ENCODE data around the gene ARHGAP10.

The ARHGAP10 gene

DNA sequence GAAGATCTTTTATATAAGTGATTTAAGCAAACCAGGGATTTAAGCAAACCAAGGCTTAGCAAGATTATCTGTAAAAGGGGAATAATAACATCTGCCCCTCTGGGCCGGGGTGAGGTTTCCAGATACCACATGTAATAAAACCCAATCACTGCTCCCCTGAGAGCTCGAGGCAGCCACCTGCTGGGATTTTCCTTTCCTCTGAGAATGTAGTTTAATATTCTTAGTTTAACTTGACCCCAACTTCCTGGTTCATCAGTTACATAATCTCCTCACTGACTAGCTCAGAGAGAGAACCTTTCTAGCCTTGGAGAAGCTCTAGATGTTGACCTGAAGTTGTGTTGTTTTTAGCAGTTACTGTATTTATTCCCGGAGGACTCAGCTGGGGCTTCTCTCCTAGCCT is 322.4 kb downstream of the ARHGAP10 start:
- no peak for DNase-seq

DNA sequence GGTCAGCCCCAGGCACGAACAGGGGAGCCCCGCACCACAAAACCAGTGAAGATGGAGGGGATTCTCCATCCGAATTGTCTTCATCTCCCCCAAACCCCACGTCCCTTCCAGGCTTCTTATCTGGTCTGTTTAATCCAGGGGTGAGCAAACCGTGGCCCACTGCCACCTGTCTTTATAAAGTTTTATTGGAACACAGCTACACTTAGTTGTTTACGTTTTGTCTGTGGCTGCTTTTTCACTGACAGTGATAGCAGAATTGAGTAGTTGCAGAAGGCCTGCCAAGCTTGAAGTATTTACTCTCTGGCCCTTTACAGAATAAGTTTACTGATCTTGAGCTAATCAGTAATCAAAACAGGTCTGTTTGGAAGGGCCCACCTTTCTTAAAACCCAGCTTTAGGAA is 324.0 kb downstream of the ARHGAP10 start:
- DNase-seq: no peak

DNA sequence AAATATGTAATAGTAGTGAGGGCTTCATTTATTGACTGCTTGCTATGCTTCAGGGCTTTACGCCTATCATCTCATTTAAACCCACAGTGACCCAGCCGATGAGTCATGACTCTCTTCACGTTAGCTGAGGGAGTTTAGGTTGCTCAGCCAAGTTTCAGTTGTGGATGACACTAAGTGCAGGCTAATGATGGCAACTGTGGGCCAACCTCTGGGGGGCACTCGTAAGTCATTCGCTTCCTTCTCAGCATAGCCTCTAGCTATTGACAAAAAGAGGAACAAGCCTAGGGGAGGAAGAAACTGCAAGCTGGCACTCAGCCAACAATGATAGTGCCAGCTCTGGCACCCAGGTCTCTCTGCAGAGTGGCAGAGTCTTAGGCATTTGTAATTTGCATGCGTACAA is 325.0 kb downstream of the ARHGAP10 start:
- no peak for DNase-seq

DNA sequence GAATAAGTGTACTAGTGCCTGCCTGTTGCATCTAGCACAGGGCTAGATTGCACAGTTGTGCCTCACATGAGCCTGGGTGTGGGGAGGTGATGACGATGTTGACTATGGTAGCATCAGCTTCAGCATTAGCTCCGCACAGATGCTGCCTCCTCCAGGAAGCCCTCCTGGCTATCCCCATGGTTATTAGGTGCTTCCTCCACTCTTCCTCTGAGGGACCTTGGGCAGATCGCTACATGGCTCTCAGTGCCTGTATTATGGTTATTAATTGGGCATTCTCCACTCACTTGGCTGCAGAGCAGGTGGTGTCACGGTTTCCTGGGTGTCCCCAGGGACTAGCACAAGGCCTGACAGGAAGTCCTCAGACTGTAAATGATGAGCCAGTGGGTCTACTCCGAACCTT is 325.6 kb downstream of the ARHGAP10 start:
- no peak for DNase-seq

DNA sequence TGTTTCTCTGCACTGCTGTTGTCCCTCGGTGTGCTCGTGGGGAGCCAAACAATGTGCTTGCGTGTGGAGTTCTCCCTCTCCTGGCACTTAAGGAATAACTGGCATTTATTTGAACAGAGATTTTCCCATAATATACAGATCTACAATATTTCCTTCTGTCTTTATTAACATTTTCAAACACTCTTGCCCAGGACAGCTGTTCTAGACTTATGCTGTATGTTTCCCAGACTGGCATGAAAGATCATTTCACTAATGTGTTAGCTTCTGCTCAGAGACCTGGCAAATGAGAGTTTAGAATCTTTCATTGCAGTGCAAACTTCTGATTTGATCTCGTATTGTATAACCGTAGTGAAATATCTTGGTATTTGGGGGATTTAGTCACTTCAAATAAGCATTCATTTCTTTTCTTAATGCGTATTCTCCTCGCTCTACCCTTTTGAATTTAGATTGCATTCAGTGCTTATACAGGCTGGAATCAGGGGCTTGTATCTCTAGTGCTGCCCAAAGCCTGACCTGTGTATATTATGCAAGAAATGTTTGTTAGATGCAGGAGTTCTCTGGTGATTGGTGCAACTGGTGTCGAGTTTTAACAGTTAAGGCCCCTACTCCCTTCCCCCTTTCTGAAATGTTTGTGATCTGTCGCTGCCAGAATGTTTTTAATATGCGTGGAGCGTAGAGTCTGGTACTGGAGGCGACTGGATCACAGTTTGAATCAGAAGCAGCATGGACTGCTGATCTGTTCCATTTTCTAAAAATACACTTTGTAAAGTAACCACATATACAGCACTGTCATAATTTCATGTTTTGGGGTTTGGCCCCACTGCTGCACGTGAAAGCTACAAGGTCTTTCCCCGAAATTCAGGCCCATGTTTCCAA is 326.3 kb downstream of the ARHGAP10 start:
- no peak for DNase-seq

DNA sequence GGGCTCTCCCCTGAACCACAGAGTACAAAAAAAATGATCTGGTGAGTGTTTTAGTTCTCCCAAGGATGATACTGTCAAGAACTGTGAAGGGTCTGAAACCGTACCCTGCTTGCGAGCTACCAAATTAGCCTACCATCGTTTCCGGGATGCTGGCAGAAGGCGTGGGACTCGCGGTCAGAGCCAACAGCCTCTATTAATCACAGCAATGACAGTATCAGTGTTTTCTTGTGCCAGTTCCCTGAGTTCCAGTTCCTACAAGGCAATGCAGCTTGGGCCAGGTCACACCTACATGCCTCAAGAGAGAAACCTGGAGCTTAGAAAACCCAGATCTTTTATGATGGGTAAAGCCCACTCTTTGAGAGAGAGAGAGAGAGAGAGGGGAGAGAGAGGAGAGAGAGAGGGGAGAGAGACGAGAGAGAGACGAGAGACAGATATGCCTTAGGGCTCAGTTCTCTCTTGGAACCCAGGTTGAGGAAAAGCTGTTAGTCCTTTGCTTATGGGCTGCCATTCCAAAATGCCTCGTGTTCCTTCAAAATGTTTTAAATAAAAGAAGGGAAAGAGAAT is 327.8 kb downstream of the ARHGAP10 start:
- DNase-seq: no peak

DNA sequence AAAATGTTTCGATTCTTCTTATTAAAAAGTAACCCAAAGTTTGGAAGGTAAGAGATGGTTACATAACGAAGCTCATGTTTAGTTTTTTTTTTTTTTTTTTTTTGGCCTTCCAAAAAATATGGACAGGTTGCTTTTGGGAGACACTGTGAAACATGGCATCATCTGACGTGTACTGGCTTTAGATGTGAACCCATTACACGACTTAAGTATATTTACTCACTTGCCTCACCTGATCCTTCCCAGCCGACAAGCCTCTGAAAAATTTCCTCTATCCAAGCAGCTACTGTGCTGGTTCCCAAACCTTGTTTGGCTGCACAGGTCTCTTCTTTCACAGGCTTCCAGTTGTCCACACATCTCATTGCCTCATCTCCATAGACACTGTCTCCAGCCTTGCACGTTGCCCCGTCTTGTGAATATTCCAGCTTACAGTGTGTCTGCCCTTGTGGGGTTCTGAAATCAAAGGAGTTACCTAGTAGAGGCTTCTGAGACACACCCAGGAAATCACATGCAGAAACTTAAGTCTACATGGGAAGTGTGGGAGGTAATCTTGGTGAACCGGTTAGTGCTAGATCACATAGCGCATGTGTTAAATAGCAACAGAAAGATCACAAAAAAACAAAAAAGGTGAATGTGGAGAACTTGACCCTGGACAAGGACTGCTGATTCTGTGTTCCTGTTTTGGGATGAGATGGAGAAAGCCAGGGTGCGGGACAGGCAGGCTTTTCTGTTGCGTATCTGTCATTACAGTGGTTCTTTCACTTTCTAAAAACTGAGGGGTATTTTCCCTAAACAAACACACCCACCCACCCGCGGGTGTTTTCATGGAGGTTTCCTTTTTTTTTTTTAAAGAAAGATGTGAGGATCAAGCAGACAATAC is 328.6 kb downstream of the ARHGAP10 start:
- DNase-seq: no peak

DNA sequence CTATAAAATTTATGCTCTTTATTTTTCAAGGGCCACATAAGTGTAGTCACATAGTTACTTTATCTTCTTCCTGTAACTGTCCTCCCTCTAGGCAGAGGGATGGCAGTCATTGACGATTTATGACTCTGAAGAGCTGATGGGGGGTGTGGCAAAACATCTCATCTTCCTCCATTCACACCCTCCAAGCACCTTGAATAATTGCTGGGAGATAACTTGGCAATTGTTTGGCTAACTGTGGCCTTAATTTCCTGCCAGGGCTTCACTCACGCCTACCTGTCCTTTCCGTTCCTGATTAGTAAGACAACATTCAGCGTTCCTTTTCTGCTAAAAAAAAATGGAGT is 329.2 kb downstream of the ARHGAP10 start:
- no peak for DNase-seq

DNA sequence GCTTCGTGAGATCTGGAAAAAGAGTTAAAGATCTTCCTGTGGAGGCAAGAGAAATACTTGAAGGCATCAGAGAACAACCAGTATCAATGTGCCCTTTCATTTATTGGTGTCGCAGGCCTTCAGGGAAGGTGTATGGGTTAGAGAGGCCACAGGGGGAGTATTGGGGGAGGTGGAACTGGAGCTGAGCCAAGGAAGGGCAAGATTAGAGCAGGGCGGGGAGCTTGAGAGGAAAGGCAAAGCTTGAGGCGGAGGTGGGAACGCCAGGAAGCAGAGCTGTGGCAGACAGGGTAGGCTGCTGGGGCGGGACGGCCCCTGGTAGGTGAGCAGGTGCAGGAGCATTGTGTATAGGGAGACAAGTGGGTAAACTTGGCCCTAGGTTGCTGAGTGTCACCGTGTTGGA is 329.9 kb downstream of the ARHGAP10 start:
- DNase-seq: no peak

DNA sequence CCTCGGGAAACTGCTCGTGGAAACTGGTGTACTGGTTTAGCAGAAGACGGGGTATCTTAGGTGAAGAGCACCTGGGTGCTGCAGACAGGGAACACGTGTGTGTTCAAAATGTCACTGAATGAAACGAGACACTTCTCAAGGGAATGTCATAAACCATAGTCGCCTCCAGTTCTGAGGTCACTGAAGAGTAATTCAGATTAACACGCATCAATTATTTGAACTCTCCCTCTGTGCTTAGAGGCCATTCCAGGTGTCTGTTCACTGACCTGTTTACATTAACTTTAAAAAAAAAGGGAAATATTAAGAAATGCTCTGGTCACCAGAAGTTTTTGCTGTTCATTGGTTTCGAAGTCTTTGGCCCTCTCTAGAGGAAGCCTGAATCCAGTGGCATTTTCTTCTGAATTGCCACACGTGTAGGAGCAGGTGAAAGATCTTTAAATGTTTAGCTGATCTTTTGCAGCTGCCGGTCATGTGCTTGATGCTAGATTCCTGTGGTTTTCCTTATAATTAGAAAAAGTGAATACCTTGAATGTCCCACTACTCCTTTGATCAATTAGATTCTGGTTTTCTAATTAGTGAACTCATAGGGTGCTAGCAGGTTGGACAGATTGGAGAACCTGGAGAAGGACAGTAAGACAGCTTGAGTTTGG is 330.5 kb downstream of the ARHGAP10 start:
- DNase-seq: no peak

DNA sequence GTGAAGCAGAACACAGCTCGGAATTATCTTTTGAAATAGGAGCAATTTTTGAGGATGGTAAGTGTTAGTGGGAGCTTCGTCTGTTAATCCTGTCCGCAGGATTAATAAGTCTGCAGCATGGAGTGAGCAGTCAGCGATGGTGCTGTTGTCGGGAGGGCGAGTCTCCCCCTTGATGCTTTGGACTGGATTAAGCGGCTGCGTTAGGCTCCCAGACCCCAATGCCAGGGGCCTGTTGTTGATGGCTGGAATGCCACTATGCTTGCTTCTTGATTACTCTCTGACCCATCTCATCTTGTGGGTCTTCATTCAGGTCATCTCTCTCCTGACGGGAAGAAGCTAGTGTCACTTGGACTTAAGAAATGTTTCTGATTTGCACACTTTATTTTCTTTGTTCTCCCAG is 332.6 kb downstream of the ARHGAP10 start:
- no peak for DNase-seq

DNA sequence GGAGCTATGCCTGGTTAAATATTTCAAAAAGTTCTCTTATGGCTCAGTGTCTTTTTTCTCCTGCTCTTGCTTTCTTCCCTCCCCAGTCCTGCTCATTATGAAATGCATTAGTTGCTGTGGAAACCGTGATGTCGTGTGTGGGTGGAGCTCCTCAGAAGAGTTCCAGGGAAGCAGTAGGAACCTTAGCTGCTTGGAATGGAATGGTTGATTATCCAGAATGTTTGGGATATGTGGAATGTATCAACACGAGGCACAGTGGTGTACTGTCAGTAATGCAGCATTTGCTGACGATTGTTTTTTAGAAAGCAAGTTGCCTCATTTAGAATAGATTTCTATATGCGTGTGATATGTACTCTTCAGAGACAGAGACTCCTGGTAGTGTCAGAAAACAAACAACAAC is 333.2 kb downstream of the ARHGAP10 start:
- no peak for DNase-seq

DNA sequence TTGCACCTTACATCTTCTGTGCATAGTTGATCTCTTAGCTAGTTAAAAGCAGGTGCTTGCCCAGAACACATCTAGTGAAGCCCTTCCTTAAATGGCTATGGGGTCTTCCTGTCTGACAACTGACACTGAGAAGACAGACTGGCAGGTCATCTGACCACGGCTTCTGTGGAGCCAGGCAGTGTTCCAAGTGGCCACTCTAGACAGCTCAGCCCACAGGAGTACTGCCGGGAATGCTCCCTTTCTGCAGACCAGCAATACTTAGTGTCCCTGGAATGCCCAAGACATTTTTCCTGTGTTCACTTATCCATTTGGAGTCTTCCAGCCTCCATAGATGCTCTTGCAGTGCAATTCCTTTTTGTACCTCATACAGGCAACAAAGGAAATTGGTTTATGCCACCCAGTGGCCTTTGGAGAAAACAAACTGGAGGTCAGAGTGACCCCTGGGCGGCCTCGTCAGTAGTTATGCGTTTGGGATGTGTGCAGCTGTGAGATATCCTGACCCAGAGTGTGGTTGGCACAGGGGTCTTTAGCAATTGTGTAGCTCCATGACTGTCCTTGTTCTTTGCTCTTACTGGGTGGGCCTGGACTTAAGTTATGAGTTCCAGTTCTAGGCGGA is 335.5 kb downstream of the ARHGAP10 start:
- DNase-seq: no peak

DNA sequence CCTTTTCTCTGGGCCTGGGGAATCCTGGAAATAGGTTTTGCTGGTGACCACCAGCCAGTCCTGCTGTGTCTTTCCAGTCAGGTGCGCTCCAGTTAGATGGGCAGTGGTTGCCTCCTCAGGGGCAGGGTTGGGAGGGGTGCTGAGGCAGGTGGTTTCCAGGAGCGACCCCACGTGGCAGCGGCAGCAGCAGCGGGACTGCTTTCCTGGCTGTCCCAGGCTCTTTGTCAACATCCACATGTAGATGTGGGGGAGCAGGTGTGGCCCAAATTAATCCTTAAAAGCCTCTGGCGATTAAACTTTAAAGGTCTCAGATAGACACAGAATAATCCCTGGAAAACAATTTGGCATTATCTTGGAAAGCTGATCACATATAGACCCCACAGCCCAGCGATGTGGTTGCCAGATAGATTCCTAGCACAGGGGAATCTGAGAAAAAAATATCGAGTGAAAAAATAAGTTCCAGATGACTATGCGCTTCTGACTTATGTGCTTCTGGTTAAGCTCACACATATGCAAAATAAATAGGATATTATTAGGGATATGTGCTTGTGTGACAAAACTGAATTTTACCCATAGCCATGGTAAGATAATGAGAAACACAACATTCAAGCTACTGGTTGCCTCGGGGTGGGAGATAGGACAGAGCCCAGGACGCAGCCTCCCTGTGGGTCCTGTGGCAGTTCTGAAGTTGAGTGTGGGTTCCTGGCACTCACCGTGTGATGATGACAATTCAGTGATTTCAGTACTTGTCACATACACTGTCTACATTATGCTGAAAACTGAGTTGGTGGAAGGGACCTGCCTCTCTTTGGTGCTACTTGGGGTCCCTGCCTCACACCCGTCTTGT is 336.4 kb downstream of the ARHGAP10 start:
- no peak for DNase-seq

DNA sequence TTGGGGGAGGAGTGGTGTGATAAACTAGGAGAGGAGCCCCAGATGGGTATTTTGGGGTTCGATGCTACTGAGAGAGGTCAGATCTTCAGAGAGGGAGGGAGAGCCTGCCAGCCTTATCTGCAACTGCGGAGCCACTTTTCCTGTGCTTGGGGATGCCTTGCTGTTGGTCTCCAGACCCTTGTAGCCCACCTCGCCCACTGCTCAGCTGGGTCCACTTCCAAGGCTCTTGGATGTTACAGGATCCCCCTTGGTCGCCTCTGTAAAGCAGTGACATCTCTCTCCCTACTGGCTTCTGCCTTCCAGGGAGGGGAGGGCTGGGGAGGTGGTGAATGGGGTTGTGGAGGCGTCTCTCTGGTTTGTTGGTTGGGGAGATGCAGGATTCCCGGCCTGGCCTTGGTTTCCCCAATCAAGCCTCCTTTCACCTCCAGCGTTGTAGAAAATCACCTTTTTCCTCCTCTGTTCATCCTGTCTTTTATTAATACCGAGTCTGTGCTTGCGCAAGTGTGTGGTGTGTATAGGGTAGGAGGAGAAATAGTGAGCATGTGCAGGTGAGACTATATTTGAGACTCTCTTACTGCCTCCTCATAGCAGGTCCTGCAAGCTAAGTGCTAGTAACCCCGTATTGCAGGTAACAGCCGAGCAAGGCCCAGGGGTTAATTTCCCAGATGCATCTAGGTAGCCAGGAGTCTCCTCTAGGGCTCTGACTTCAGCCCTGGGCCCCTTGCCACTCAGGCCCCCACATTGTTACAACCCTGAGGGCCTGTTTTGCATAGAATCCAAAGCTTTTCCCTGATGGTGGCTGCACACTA is 337.4 kb downstream of the ARHGAP10 start:
- DNase-seq: no peak

DNA sequence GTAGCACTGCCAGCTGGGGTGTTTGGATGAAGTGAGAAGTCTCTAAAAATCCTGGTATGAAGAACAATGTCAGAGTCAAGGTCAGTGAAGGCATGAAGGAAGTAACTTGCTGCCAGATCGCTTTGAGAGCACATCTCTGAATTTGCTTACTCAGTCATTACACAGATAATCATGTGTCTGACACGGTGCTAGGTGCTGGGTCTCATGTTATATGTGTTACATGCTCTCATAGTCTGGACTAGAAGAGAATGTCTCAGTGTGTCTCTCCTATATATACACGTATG is 337.9 kb downstream of the ARHGAP10 start:
- DNase-seq: no peak

DNA sequence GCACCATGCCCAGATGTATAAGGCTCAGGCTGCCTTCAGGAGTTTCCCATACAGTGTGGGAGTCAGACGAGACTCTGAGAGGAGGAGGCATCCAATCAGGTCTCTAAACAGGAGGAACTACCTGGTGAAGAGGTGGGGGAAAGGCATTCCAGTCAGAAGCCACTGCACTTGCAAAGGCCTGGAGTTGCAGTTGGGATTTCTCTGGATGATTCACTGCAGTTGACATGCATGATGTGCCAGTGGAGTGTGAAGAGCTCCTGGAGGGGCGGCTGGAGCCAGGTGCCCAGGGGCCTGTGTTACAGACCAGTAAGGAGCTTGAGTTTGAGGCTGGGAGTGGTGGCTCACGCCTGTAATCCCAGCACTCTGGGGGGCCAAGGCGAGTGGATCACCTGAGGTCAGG is 339.1 kb downstream of the ARHGAP10 start:
- DNase-seq: no peak

DNA sequence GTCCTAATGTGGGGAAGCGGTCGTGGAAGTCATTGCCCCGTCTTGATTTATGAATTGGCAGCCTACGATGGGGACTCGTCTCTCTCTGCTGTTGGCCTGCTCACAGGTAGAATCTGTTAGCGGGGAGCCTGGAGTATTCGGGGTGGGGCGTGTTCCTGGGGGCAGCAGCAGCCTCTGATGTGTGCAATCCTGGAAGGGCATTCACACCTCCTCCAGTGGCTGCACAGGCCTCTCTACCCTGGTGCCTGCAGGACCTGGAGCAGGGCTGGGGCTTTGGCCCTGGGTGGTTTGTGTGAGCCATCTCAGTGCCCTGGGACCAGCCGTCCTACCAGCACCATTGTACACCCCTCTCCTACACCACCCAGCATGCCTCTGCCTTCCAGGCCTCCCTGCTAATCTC is 340.9 kb downstream of the ARHGAP10 start:
- DNase-seq: no peak

DNA sequence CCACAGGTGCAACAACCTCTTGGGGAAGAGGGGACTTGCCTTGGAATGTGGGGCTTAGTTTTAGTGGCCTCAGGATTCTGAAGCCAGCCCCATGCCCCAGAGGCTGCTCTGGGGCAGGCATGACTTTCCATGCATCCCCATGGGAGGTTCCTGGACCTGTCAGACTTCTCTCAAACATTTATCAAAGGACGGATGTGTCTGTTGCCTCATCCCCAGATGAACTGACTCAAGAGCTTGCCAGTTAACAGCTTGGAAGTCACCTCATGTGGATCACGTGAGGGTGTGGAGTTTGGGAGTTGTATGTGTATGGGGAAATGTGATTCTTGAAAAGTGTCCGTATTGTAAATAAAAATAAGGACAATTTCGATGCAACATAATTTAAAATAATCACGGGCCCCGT is 341.5 kb downstream of the ARHGAP10 start:
- no peak for DNase-seq

DNA sequence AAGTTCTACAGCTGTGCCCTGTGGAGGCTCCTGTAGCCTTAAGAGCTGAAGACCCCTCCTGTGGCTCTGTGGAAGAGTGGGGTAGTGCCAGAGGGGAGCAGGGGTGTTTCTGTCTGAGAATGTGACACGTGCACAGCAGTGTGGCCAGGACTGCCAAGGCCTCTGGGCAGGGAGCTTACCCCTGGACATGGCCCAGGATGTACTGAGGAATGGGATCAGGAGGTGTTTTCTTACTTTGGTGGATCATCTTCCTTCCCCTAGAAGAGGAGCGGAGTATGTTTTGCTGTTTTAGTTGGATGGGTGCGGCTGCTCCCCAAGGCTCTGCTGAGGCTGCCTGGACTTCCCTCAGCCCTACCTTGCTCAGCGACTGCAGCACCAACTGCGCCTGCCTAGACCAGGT is 342.6 kb downstream of the ARHGAP10 start:
- DNase-seq: no peak

DNA sequence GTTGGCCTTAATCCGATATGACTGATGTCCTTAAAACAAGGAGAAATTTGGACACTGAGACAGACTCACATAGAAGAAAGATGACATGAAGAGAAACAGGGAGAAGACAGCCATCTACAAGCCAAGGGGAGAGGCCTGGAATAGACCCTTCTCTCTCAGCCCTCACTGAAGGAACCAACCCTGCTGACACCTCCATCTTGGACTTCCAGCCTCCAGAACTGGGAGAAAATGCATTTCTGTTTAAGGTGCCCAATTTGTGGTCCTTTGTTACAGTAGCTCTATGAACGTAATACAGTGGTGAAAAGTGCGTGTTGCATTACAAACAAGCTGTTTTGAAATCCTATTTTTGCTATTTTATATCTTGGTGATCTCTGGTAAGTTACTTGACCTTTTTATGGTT is 343.6 kb downstream of the ARHGAP10 start:
- DNase-seq: no peak

Measured in NCI-H1694 treated with DMSO at 0.1 percent for 48 hours (cell line).